IMR-90 (cell line): Measurements from ENCODE around the gene ELFN2.

Experiments
- BHLHE40 ChIP-seq: fragments of 150-350 bp; IDR thresholded peaks from 2 replicates; pipeline ENCODE4 v1.6.1; 2016; ENCODE audit warnings: mild to moderate bottlenecking, low read depth, low read length
- FOS ChIP-seq: fragments of 150-350 bp; IDR thresholded peaks from 2 replicates; pipeline ENCODE4 v1.6.1; 2016; ENCODE audit warnings: low read depth, low read length
- NFE2L2 ChIP-seq: fragments of 150-350 bp; IDR thresholded peaks from 2 replicates; pipeline ENCODE4 v1.6.1; 2016; ENCODE audit warnings: low read depth, mild to moderate bottlenecking, low read length
- POLR2A ChIP-seq: IDR thresholded peaks from 2 replicates; pipeline ENCODE4 v1.6.1; 2012; ENCODE audit warnings: mild to moderate bottlenecking, low read depth, low read length
- RAD21 ChIP-seq: IDR thresholded peaks from 2 replicates; pipeline ENCODE4 v1.6.1; 2012; ENCODE audit warnings: low read length, improper control_type of control experiment
- SMC3 ChIP-seq: fragments of 150-350 bp; IDR thresholded peaks from 2 replicates; pipeline ENCODE4 v1.6.1; 2016; ENCODE audit warnings: low read depth, mild to moderate bottlenecking, antibody characterized with exemption, low read length, moderate library complexity
- TF ChIP-seq, protein P1 (sequence below): conservative IDR thresholded peaks from 2 replicates; pipeline ENCODE4 v1.5.1; 2012; ENCODE audit warnings: mild to moderate bottlenecking, low read depth, low read length, improper control_type of control experiment
- TF ChIP-seq, protein P2 (sequence below): fragments of 150-350 bp; IDR thresholded peaks from 2 replicates; pipeline ENCODE4 v1.6.1; 2017; ENCODE audit warnings: mild to moderate bottlenecking, antibody characterized with exemption, low read length, low read depth

DNA sequence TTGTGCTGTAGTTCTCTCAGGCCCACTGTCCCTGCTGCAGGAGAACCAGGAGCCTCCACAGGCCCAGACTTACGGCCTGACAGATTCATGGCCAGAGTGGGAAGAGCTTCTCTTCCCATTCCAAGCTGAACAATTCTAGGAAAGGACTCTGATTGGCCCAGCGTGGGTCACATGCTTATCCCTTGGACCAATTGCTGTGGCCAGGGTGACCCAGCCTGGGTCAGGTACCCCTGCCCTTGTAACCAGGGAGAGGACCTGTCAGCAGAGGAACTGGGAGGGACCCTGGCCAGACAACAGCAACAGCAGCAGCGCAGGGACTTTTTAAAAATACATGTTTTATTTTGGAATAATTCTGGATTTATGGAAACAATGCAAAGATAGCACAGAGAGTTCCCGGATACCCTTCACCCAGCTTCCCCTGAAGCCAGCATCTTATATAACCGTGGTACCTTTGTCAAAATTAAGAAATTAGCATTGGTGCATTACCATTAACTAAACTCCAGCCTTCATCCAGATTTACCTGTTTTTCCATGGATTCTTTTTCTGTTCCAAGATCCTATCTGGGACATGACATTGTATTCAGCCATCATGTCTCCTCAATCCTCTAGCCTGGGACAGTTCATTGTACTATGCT is 8.8 kb upstream of the ELFN2 start:
- TF ChIP-seq, protein P1, sequence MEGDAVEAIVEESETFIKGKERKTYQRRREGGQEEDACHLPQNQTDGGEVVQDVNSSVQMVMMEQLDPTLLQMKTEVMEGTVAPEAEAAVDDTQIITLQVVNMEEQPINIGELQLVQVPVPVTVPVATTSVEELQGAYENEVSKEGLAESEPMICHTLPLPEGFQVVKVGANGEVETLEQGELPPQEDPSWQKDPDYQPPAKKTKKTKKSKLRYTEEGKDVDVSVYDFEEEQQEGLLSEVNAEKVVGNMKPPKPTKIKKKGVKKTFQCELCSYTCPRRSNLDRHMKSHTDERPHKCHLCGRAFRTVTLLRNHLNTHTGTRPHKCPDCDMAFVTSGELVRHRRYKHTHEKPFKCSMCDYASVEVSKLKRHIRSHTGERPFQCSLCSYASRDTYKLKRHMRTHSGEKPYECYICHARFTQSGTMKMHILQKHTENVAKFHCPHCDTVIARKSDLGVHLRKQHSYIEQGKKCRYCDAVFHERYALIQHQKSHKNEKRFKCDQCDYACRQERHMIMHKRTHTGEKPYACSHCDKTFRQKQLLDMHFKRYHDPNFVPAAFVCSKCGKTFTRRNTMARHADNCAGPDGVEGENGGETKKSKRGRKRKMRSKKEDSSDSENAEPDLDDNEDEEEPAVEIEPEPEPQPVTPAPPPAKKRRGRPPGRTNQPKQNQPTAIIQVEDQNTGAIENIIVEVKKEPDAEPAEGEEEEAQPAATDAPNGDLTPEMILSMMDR: no peak
- TF ChIP-seq BHLHE40 (no peak), POLR2A (no peak), RAD21 (no peak), NFE2L2 (no peak), FOS (no peak), SMC3 (no peak)
- TF ChIP-seq, protein P2, sequence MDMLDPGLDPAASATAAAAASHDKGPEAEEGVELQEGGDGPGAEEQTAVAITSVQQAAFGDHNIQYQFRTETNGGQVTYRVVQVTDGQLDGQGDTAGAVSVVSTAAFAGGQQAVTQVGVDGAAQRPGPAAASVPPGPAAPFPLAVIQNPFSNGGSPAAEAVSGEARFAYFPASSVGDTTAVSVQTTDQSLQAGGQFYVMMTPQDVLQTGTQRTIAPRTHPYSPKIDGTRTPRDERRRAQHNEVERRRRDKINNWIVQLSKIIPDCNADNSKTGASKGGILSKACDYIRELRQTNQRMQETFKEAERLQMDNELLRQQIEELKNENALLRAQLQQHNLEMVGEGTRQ: no peak
